PC-9 (cell line): ENCODE data around the gene STXBP2. TPM values are rescaled to one million over a fixed set of nuclear protein-coding genes. Genes with fewer than 3 reads are reported as not detected.

Experiments
- BruUV-seq: library from RNA; stranded (reverse); fragments of 400-500 nt; replicated peaks from 2 replicates; lab custom pipeline; 2021; lab: Mats Ljungman, UMichigan
- CTCF ChIA-PET: fragments of 300-600 bp; sonication (Branson Sonifier 250); formaldehyde crosslinking; loops from one replicate; lab custom pipeline; 2022; ENCODE audit warnings: antibody characterized with exemption; lab: Charles Lee
- POLR2A ChIA-PET: fragments of 300-600 bp; sonication (Branson Sonifier 250); formaldehyde crosslinking; loops from one replicate; lab custom pipeline; 2022; ENCODE audit warnings: antibody characterized with exemption; ENCODE audit not compliant: unreplicated experiment; lab: Charles Lee
- DNase-seq, 2 experiments: peaks; one replicate each; pipeline versions ENCODE4 v3.0.0 to v3.0.0-alpha.2; 2015 to 2022; ENCODE audit warnings: mixed read lengths in 1 of 2
- H2AFZ ChIP-seq: fragments of 200-600 bp; sonication (generic); 2 replicates; pipeline ENCODE4 v1.8.1; 2017; ENCODE audit warnings: antibody characterized with exemption
- H3F3A ChIP-seq: fragments of 200-600 bp; sonication (generic); 2 replicates; pipeline ENCODE4 v1.8.1; 2017; ENCODE audit warnings: antibody characterized with exemption, mild to moderate bottlenecking, low read depth; ENCODE audit not compliant: insufficient read depth
- H3K27ac ChIP-seq: fragments of 200-600 bp; sonication (generic); 2 replicates; pipeline ENCODE4 v1.6.1; 2016; ENCODE audit warnings: mixed run types
- H3K27me3 ChIP-seq: fragments of 200-600 bp; sonication (generic); 2 replicates; pipeline ENCODE4 v1.6.1; 2016; ENCODE audit warnings: low read depth, mixed run types; ENCODE audit not compliant: insufficient read depth
- H3K36me3 ChIP-seq: fragments of 200-600 bp; sonication (generic); 2 replicates; pipeline ENCODE4 v1.6.1; 2016; ENCODE audit warnings: low read depth, mixed run types
- H3K4me1 ChIP-seq: fragments of 200-600 bp; sonication (generic); replicated peaks from 2 replicates; pipeline ENCODE4 v1.6.1; 2016; ENCODE audit warnings: mixed run types; ENCODE audit not compliant: insufficient read depth
- H3K4me2 ChIP-seq: fragments of 200-600 bp; sonication (generic); 2 replicates; pipeline ENCODE4 v1.6.1; 2017; ENCODE audit warnings: mixed run types
- H3K4me3 ChIP-seq: fragments of 200-600 bp; sonication (generic); 2 replicates; pipeline ENCODE4 v1.6.1; 2016; ENCODE audit warnings: mixed run types
- H3K79me2 ChIP-seq: fragments of 200-600 bp; sonication (generic); 2 replicates; pipeline ENCODE4 v1.6.1; 2017; ENCODE audit warnings: low read depth, mixed run types
- H3K9me2 ChIP-seq: fragments of 200-600 bp; sonication (generic); 2 replicates; pipeline ENCODE4 v1.8.1; 2017; ENCODE audit warnings: mild to moderate bottlenecking; ENCODE audit not compliant: insufficient read depth
- H3K9me3 ChIP-seq: fragments of 200-600 bp; sonication (generic); 2 replicates; pipeline ENCODE4 v1.8.1; 2016; ENCODE audit warnings: low read depth; ENCODE audit not compliant: insufficient read depth
- H4K20me1 ChIP-seq: fragments of 200-600 bp; sonication (generic); 2 replicates; pipeline ENCODE4 v1.8.1; 2017; ENCODE audit not compliant: insufficient read depth
- EZH2 ChIP-seq: fragments of 200-600 bp; sonication (generic); IDR thresholded peaks from 2 replicates; pipeline ENCODE4 v1.8.0; 2017; ENCODE audit warnings: antibody characterized with exemption, low read depth
- intact Hi-C: fragments of 100-400 bp; cut with micrococcal nuclease; formaldehyde crosslinking; loops from one replicate; pipeline ENCODE4 v1.10.0; 2022; ENCODE audit not compliant: unreplicated experiment
- total RNA-seq: library from RNA; stranded (reverse); gene quantifications from 2 replicates; pipeline ENCODE4 v1.2.3, GENCODE V29; 2021
- TF ChIP-seq, protein P1 (sequence below): fragments of 200-600 bp; sonication (generic); conservative IDR thresholded peaks from 2 replicates; pipeline ENCODE4 v1.6.1; 2017; ENCODE audit warnings: mixed run types, antibody characterized with exemption, mild to moderate bottlenecking, moderate library complexity

STXBP2 gene
- total RNA-seq, 1 experiment from 2014 or later = 148 TPM

- H3K36me3 ChIP-seq = no peaks in the 10 kb centered on the region
- H3K4me3 ChIP-seq = no peak overlapping the region
- no peaks in the 10 kb centered on the region for H3K9me2 ChIP-seq
- H3F3A ChIP-seq = peaks cover 22% of the 10 kb centered on the region
- H3K27ac ChIP-seq = no peak overlapping the region
- ChIA-PET POLR2A (no interaction called here), CTCF (no interaction called here)
- intact Hi-C loops = no loop called here
- no peaks in the 10 kb centered on the region for H4K20me1 ChIP-seq
- DNase-seq = no peak
- TF ChIP-seq, protein P1, sequence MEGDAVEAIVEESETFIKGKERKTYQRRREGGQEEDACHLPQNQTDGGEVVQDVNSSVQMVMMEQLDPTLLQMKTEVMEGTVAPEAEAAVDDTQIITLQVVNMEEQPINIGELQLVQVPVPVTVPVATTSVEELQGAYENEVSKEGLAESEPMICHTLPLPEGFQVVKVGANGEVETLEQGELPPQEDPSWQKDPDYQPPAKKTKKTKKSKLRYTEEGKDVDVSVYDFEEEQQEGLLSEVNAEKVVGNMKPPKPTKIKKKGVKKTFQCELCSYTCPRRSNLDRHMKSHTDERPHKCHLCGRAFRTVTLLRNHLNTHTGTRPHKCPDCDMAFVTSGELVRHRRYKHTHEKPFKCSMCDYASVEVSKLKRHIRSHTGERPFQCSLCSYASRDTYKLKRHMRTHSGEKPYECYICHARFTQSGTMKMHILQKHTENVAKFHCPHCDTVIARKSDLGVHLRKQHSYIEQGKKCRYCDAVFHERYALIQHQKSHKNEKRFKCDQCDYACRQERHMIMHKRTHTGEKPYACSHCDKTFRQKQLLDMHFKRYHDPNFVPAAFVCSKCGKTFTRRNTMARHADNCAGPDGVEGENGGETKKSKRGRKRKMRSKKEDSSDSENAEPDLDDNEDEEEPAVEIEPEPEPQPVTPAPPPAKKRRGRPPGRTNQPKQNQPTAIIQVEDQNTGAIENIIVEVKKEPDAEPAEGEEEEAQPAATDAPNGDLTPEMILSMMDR = no peak
- TF ChIP-seq EZH2 = no peak
- no peak overlapping the region for H3K4me2 ChIP-seq
- H3K9me3 ChIP-seq = no peaks in the 10 kb centered on the region
- no peak overlapping the region for H2AFZ ChIP-seq
- H3K79me2 ChIP-seq = no peaks in the 10 kb centered on the region
- BruUV-seq = no TSS peak
- no peaks in the 10 kb centered on the region for H3K27me3 ChIP-seq
- no peaks in the 10 kb centered on the region for H3K4me1 ChIP-seq
These were observed 9.5 kb downstream of the STXBP2 start for GRCh38 chr19:7646426-7646700.

DNA sequence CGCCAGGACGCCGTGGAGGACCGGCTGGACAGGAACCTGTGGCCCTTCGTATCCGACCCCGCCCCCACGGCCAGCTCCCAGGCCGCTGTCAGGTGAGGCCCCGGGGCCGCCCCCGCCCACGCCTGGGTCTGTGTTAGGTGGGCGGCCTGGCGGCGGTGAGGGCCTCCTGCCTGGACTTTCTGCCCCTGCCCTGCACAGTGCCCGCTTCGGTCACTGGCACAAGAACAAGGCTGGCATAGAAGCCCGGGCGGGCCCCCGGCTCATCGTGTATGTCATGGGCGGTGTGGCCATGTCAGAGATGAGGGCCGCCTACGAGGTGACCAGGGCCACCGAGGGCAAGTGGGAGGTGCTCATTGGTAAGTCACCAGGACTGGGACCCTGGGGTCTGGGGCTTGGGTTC lies 10.2 kb downstream of the STXBP2 start:
- Histone ChIP-seq H3K4me2 (no peak overlapping the region), H3K79me2 (no peaks in the 10 kb centered on the region), H3K27me3 (no peaks in the 10 kb centered on the region), H3K4me3 (no peak overlapping the region), H3K9me3 (no peaks in the 10 kb centered on the region), H3F3A (peaks cover 22% of the 10 kb centered on the region), H3K9me2 (no peaks in the 10 kb centered on the region), H4K20me1 (no peaks in the 10 kb centered on the region), H3K27ac (no peak overlapping the region), H3K36me3 (no peaks in the 10 kb centered on the region), H2AFZ (no peak overlapping the region), H3K4me1 (no peaks in the 10 kb centered on the region)
- no TSS peak for BruUV-seq
- TF ChIP-seq EZH2 = no peak
- ChIA-PET POLR2A (no interaction called here), CTCF (no interaction called here)
- DNase-seq = no peak
- intact Hi-C loops = no loop called here

DNA sequence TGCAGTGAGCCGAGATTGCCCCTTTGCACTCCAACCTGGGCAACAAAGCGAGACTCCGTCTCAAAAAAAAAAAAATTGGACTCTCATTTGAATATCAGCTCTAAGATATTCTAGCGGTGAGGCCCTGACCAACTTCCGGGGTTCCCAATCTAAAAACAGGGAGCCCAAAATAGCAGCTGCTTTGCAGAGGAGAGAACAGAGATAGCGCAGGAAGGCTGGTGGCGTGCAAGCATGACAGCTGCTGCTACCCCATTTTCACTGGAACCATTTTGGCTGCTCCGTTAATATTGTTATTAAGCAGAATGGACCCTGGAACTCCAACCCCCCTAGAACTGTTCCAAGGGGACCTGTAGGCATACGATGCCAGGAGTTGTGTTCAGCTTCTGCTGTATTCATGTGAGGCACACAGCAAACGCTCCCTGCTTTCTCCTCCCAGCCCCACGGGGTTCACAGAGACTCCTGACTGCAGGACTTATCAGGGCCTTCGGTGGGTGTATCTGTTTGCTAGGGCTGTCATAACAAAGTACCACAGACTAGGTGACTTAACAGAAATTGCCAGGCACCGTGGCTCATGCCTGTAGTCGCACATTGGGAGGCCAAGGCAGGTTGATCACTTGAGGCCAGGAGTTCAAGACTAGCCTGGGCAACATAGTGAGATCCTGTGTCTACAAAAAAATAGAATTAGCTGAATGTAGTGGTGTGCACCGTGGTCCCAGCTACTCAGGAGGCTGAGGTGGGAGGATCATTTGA lies 11.5 kb downstream of the STXBP2 start:
- Histone ChIP-seq H2AFZ (no peak overlapping the region), H3K9me3 (no peaks in the 10 kb centered on the region), H3K79me2 (no peaks in the 10 kb centered on the region), H3K36me3 (no peaks in the 10 kb centered on the region), H3K27ac (no peak overlapping the region), H3K4me3 (no peak overlapping the region), H4K20me1 (no peaks in the 10 kb centered on the region), H3K4me2 (no peak overlapping the region), H3K4me1 (peaks cover 13% of the 10 kb centered on the region), H3K27me3 (no peaks in the 10 kb centered on the region), H3K9me2 (no peaks in the 10 kb centered on the region), H3F3A (peaks cover 26% of the 10 kb centered on the region)
- CTCF ChIA-PET = no interaction called here
- POLR2A ChIA-PET = interaction anchor here (0.6 kb wide), 1 partner anchor 55 kb away, joined by 5 read pairs; no protein-coding TSS in a partner anchor
- DNase-seq = no peak
- intact Hi-C loops = no loop called here
- TF ChIP-seq, protein P1 = no peak
- TF ChIP-seq EZH2 = no peak
- no TSS peak for BruUV-seq

DNA sequence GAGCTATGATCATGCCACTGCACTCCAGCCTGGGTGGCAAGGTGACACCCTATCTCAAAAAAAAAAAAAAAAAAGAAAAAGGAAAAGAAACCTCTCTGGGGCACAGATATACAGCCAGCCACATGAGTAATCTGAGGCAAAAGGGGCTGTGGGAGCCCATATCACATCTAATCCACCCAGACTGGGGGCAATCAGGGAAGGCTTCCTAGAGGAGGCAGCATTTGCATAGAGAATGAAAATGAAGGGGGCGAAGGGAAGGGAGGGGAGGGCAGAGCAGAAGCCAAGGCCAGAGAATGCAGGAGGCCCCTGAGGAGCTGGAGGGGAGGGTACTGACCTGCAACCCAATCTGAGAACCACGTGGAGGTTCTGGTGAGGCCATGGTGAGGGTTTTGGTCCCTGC lies 13.2 kb downstream of the STXBP2 start:
- ChIA-PET CTCF (no interaction called here), POLR2A (no interaction called here)
- DNase-seq = no peak
- intact Hi-C loops = no loop called here
- Histone ChIP-seq H3F3A (peaks cover 28% of the 10 kb centered on the region), H4K20me1 (no peaks in the 10 kb centered on the region), H3K9me3 (no peaks in the 10 kb centered on the region), H3K4me2 (no peak overlapping the region), H3K79me2 (no peaks in the 10 kb centered on the region), H3K36me3 (no peaks in the 10 kb centered on the region), H3K27me3 (no peaks in the 10 kb centered on the region), H3K27ac (no peak overlapping the region), H2AFZ (no peak overlapping the region), H3K9me2 (no peaks in the 10 kb centered on the region), H3K4me1 (peaks cover 26% of the 10 kb centered on the region), H3K4me3 (no peak overlapping the region)
- BruUV-seq = no TSS peak
- TF ChIP-seq EZH2 = no peak
- TF ChIP-seq, protein P1 = no peak
